HG03103 (cell line): ENCODE results near the gene AKAP12.
"Not testable (repeated sequence)": the region's sequence is repeated elsewhere in the genome, so short reads cannot be mapped to it uniquely, and the experiment has no call there.

Experiments used
- ATAC-seq: cut with Tn5 transposase; IDR thresholded peaks from one replicate; pipeline ENCODE4 v1.9.1; 2021; ENCODE audit warnings: low read depth; ENCODE audit not compliant: unreplicated experiment

Gene AKAP12

GRCh38 chr6:151339369-151339768, 99.6 kb downstream of the AKAP12 start:
- ATAC-seq = no peak

GRCh38 chr6:151340219-151340978, 100.6 kb downstream of the AKAP12 start:
- ATAC-seq = no peak

- no peak for ATAC-seq
Observed at GRCh38 chr6:151341476-151342195, 101.9 kb downstream of the AKAP12 start.

DNA sequence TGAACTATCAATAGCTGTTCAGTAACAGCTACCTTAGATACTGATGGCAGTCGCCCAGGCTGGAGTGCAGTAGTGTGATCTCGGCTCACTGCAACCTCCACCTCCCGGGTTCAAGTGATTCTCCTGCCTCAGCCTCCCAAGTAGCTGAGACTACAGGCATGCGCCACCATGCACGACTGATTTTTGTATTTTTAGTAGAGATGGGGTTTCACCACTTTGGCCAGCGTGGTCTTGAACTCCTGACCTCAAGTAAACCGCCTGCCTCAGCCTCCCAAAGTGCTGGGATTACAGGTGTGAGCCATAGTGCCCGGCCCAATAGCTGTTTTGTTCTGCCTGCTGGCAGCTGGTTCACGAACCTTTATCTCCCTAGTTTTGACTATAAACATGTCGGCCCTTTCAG, 103.0 kb downstream of the AKAP12 start:
- ATAC-seq = not testable (repeated sequence)

DNA sequence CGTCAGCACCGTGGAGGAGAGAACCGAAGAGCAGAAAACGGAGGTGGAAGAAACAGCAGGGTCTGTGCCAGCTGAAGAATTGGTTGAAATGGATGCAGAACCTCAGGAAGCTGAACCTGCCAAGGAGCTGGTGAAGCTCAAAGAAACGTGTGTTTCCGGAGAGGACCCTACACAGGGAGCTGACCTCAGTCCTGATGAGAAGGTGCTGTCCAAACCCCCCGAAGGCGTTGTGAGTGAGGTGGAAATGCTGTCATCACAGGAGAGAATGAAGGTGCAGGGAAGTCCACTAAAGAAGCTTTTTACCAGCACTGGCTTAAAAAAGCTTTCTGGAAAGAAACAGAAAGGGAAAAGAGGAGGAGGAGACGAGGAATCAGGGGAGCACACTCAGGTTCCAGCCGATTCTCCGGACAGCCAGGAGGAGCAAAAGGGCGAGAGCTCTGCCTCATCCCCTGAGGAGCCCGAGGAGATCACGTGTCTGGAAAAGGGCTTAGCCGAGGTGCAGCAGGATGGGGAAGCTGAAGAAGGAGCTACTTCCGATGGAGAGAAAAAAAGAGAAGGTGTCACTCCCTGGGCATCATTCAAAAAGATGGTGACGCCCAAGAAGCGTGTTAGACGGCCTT, 110.0 kb downstream of the AKAP12 start:
- no peak for ATAC-seq

- ATAC-seq = no peak
Observed at GRCh38 chr6:151350442-151351145, 110.8 kb downstream of the AKAP12 start.

- no peak for ATAC-seq
Observed at GRCh38 chr6:151351146-151351700, 111.5 kb downstream of the AKAP12 start.

- ATAC-seq = no peak
Observed at GRCh38 chr6:151351731-151352130, 112.0 kb downstream of the AKAP12 start.

DNA sequence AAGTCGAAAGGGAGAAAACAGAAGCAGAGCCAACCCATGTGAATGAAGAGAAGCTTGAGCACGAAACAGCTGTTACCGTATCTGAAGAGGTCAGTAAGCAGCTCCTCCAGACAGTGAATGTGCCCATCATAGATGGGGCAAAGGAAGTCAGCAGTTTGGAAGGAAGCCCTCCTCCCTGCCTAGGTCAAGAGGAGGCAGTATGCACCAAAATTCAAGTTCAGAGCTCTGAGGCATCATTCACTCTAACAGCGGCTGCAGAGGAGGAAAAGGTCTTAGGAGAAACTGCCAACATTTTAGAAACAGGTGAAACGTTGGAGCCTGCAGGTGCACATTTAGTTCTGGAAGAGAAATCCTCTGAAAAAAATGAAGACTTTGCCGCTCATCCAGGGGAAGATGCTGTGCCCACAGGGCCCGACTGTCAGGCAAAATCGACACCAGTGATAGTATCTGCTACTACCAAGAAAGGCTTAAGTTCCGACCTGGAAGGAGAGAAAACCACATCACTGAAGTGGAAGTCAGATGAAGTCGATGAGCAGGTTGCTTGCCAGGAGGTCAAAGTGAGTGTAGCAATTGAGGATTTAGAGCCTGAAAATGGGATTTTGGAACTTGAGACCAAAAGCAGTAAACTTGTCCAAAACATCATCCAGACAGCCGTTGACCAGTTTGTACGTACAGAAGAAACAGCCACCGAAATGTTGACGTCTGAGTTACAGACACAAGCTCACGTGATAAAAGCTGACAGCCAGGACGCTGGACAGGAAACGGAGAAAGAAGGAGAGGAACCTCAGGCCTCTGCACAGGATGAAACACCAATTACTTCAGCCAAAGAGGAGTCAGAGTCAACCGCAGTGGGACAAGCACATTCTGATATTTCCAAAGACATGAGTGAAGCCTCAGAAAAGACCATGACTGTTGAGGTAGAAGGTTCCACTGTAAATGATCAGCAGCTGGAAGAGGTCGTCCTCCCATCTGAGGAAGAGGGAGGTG, 112.9 kb downstream of the AKAP12 start:
- no peak for ATAC-seq

- ATAC-seq = no peak
Observed at GRCh38 chr6:151353795-151354194, 114.0 kb downstream of the AKAP12 start.

DNA sequence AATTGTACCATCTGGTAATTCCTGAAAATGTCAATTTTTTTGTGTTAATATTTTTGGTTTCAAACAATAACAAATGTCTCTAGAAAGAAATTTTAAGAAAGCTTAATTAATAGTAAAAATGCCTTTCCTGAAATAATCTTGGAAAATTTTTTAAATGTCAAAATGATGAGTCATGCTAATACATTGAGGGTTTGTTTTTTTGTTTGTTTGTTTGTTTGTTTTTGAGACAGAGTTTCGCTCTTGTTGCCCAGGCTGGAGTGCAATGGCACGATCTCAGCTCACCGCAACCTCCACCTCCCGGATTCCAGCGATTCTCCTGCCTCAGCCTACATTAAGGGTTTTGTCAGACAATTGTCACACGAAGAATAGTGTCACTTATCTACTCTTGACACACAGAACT, 117.2 kb downstream of the AKAP12 start:
- not testable (repeated sequence) for ATAC-seq

GRCh38 chr6:151357758-151358436, 118.1 kb downstream of the AKAP12 start:
- ATAC-seq = no peak

- no peak for ATAC-seq
Observed at GRCh38 chr6:151358475-151358874, 118.7 kb downstream of the AKAP12 start.

DNA sequence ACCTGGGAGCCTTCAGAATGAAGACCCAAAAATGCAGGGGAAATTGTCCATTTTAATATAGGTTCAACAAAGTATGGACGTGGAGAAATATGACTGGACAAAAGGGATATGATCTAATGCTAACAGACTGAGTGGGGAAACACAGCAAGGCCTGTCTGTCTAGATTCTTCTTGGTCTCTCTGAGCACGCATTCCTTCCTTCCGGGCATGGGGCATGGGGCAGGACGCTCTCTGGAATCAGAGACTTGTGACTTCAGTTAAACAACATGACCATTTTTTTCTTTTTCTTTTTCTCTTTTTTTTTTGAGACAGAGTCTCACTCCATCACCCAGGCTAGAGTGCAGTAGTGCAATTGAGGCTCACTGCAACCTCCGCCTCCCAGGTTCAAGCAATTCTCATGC, 119.7 kb downstream of the AKAP12 start:
- no peak for ATAC-seq

DNA sequence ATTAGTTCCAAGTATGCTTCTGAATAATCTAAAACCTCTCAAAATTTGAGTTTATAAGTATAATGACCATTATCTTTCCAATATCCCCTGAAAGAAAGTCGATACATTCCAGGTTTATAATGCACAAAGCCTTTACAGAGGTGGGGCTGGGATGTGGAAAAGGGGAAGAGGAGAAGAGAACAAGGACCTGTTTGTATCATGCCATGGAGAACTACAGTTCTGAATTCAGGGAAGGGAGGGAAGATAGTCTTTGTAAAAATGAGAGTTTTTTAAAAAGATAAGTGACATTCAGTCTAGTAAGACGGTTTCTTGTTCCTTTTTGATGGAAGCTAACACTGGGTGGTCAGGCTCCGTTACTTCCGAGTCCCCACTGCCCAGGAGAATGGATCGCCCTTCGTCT, 125.5 kb downstream of the AKAP12 start:
- ATAC-seq = no peak

DNA sequence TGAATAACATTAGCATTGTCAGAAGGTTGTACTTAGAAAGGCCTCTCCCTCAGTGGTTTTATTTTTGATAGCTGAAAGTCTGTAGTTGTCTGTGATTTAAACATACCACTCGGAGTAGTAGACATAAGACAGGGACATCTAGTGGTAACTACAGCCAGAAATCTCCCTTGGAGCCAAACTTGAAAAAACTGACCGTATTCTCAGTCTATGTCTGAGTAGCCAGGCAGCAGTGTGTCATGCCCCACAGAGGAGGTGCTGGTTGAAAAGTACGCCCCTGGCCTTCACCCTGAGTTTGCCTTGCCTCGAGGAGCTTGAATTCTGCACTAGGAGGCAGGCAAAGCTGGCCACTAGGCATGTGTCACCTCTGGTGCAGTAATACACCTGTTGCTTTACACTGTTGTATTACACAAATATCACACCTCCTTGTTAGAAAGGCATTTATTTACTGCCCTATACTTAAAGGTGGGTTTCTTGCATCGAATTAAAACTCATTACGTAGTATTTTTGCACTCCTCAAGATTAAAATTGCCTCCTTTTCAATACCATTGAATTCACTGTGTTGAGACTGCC, 130.8 kb downstream of the AKAP12 start:
- ATAC-seq = no peak

DNA sequence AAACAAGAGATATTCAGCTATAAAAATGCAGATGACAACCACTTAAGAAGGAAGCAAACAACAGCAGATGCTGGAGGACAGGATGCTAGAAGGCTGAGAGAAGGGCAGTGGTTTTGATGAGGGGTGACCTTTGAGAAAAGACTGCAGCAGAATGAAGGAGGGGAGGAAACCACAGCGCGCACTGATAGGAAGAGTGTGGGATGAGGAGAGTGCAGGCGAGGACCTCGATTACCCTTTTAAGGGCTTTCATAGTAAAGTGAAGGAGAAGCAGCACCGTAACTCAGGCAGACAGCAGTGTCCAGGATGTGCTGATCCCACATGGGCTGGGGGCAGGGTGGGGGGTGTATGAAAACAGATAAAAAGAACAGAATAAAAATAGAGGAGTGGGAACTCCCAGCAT, 132.4 kb downstream of the AKAP12 start:
- no peak for ATAC-seq

DNA sequence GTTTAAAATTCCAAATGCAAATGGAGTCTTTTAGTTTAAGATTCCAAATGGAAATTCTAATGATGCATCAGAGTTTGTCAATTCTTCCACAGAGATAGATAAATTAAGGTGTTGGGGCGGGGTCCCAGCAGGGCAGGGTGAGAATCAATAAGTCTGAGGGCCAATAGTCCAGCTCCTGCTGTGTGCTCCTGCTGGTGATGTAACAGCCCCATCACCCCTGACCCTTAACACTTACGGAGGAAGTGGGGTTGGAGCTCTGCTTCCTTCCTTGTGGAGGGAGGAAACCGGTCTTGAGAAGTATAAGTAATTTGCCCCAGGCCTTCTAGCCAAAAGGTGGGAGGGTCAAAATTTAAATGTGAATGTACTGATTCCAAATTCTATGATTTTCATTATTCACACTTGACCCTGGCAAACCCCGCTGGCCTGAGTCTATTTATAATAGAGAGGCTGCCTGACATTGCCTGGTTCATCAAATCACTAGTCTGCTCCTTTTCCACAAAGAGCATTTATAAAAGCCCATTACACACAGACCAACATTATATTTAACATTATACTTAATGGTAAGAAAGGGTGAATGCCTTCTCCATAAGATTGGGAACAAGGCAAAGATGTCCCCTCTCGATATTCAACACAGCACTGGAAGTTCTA, 134.4 kb downstream of the AKAP12 start:
- ATAC-seq = no peak
